OCI-LY7 (cell line): Measurements from ENCODE around the gene GABRD.

Experiments used
- CTCF ChIP-seq: fragments of 200-600 bp; sonication (generic); conservative IDR thresholded peaks from 2 replicates; pipeline ENCODE4 v1.5.1; 2014; ENCODE audit warnings: mild to moderate bottlenecking, antibody characterized with exemption, low read length, moderate library complexity, mixed read lengths
- EZH2phosphoT487 ChIP-seq: fragments of 200-600 bp; sonication (generic); IDR thresholded peaks from 2 replicates; pipeline ENCODE4 v1.6.1; 2018; ENCODE audit warnings: low read depth, borderline replicate concordance, mild to moderate bottlenecking, mixed run types, antibody characterized with exemption, low read length, moderate library complexity, mixed read lengths

DNA sequence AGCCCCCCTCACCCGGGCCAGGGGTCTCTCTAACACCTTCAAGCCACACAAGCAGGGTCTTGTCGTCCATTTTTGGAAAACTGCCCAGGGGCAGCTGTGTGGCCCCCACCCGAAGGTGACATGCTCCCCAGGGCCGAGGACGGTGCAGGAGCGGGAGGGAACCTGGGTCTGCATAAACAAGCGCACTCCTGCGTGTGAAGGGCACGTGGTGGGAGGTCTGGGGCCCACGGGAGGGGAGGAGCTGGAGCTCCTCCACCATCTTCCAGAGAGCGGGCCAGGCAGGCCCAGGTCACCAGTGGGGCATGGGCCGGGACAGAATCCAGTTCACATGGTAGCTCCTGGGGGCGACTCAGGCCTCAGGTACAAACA, 32.0 kb upstream of the GABRD start:
- TF ChIP-seq CTCF (no peak), EZH2phosphoT487 (no peak)
